ENCODE data around the gene BTD.
"Not testable (repeated sequence)": the region's sequence is repeated elsewhere in the genome, so short reads cannot be mapped to it uniquely, and the experiment has no call there.

GRCh38 chr3:15619659-15620464 lies 18.3 kb downstream of the BTD start:
- not testable (repeated sequence) for TF ChIP-seq EZH2 (IDR thresholded peaks at IDR 0.05); POLR2AphosphoS5 (IDR thresholded peaks at IDR 0.05; ENCODE audit: borderline replicate concordance, low read depth, low read length); FOXP2 (optimal IDR thresholded peaks at IDR 0.05; ENCODE audit: control extremely low read depth, extremely low read length, insufficient read depth)

Data from SK-N-MC (cell line).